Measurements from ENCODE around the gene AUTS2.

Gene AUTS2

DNA sequence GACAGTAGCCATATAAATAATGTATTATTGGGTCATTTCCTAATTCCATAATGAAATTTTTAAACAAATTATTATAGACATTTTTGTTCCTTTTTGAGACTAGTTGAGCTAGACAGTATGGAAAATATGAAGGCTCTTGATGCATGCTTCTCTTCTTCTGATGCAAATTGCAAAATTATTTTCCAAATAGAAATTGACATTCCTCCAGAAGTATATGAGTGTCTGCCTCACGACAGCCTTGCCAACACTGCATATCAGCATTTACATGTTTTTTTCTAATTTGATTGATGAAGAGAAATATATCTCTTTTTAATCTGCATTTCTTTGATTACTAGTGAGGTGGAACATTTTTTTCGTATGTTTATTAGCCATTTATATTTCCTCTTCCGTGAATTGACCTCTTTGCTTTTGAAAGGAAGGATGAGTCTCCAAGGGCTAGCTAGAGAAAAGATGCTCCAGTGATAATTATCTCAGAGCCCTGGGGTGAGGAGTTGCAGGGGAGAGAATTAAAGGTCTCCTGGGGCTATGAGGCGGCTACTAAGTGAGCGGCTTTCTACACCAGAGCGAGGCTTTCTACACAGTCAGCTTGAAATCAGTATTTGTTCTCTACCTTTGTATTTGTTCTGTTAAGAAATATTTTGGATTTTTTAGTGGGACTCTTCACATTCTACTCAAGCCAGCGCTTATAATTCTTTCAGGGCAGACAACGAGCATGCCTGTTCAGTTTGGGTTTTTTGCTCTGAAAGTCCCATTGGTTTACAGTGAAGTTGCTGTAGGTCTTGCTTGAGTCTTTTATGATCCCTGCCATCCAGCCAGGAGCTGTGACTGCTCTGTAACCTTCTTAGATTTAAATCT lies 821.5 kb downstream of the AUTS2 start:
- Histone ChIP-seq H3K9me2 (replicated peaks; ENCODE audit: insufficient read depth, low read length) (no peaks in the 10 kb centered on the region), H3K27me3 (ENCODE audit: low read length) (no peaks in the 10 kb centered on the region), H3K4me3 (ENCODE audit: insufficient read depth, low read length, poor library complexity, severe bottlenecking) (no peak overlapping the region), H3K4me2 (ENCODE audit: low read depth, low read length, poor library complexity, severe bottlenecking) (no peak overlapping the region), H3K27ac (ENCODE audit: low read depth, low read length) (no peak overlapping the region), H3K9me3 (ENCODE audit: insufficient read depth, low read length) (no peaks in the 10 kb centered on the region), H2AFZ (ENCODE audit: low read depth, low read length, severe bottlenecking) (no peak overlapping the region), H3K9ac (ENCODE audit: low read length) (no peak overlapping the region), H3K79me2 (ENCODE audit: insufficient read depth, low read length) (no peaks in the 10 kb centered on the region), H4K20me1 (ENCODE audit: low read depth, low read length) (no peaks in the 10 kb centered on the region), H3F3A (ENCODE audit: insufficient read depth) (no peaks in the 10 kb centered on the region), H3K36me3 (ENCODE audit: low read length) (no peaks in the 10 kb centered on the region)
- TF ChIP-seq, protein P1, sequence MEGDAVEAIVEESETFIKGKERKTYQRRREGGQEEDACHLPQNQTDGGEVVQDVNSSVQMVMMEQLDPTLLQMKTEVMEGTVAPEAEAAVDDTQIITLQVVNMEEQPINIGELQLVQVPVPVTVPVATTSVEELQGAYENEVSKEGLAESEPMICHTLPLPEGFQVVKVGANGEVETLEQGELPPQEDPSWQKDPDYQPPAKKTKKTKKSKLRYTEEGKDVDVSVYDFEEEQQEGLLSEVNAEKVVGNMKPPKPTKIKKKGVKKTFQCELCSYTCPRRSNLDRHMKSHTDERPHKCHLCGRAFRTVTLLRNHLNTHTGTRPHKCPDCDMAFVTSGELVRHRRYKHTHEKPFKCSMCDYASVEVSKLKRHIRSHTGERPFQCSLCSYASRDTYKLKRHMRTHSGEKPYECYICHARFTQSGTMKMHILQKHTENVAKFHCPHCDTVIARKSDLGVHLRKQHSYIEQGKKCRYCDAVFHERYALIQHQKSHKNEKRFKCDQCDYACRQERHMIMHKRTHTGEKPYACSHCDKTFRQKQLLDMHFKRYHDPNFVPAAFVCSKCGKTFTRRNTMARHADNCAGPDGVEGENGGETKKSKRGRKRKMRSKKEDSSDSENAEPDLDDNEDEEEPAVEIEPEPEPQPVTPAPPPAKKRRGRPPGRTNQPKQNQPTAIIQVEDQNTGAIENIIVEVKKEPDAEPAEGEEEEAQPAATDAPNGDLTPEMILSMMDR (IDR thresholded peaks at IDR 0.05; ENCODE audit: insufficient read depth, low read length, poor library complexity, severe bottlenecking) = no peak
- no peak for TF ChIP-seq EZH2phosphoT487 (conservative IDR thresholded peaks at IDR 0.05; ENCODE audit: low read length)

DNA sequence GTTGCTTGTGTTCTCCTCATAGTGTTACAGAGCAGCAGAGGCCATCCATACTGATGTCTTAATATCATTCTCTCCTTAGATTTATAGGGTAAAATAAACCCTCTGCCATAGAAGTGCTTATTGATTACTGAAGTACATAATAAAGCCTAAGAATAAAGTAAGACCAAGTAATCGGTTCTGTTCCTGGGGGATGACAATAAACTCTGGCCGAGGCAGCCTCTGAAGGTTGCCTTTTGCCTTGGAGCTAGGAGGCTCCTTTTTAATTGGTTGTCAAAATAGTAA lies 822.0 kb downstream of the AUTS2 start:
- H3K27ac ChIP-seq (ENCODE audit: low read depth, low read length) = no peak overlapping the region
- no peak overlapping the region for H2AFZ ChIP-seq (ENCODE audit: low read depth, low read length, severe bottlenecking)
- H3K36me3 ChIP-seq (ENCODE audit: low read length) = no peaks in the 10 kb centered on the region
- H3K9ac ChIP-seq (ENCODE audit: low read length) = no peak overlapping the region
- no peaks in the 10 kb centered on the region for H4K20me1 ChIP-seq (ENCODE audit: low read depth, low read length)
- no peak overlapping the region for H3K4me3 ChIP-seq (ENCODE audit: insufficient read depth, low read length, poor library complexity, severe bottlenecking)
- no peaks in the 10 kb centered on the region for H3K79me2 ChIP-seq (ENCODE audit: insufficient read depth, low read length)
- H3K9me3 ChIP-seq (ENCODE audit: insufficient read depth, low read length) = no peaks in the 10 kb centered on the region
- TF ChIP-seq, protein P1 (IDR thresholded peaks at IDR 0.05; ENCODE audit: insufficient read depth, low read length, poor library complexity, severe bottlenecking) = no peak
- TF ChIP-seq EZH2phosphoT487 (conservative IDR thresholded peaks at IDR 0.05; ENCODE audit: low read length) = no peak
- no peaks in the 10 kb centered on the region for H3F3A ChIP-seq (ENCODE audit: insufficient read depth)
- no peaks in the 10 kb centered on the region for H3K27me3 ChIP-seq (ENCODE audit: low read length)
- no peak overlapping the region for H3K4me2 ChIP-seq (ENCODE audit: low read depth, low read length, poor library complexity, severe bottlenecking)
- no peaks in the 10 kb centered on the region for H3K9me2 ChIP-seq (replicated peaks; ENCODE audit: insufficient read depth, low read length)

DNA sequence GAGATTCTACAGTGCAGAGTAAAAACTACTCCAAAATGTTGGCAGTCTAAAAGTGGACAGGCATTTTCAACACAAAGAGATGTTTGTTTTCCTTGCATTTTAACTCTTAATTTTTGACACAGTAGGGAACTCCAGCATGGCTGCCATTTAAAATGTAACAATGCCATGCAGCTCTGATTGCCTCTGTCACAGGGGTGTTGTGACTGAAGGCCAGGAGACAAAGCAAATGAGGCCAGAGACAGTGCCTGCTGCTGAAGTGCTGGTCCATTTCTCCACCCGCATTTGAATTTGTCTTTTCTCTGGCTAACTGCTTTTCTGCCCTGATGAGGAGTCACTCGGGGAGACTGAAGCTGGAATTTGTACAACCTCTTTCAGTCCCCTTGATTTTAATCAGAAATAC lies 823.0 kb downstream of the AUTS2 start:
- no peak overlapping the region for H3K9ac ChIP-seq (ENCODE audit: low read length)
- H3F3A ChIP-seq (ENCODE audit: insufficient read depth) = no peaks in the 10 kb centered on the region
- no peak overlapping the region for H2AFZ ChIP-seq (ENCODE audit: low read depth, low read length, severe bottlenecking)
- H3K9me2 ChIP-seq (replicated peaks; ENCODE audit: insufficient read depth, low read length) = no peaks in the 10 kb centered on the region
- H3K36me3 ChIP-seq (ENCODE audit: low read length) = no peaks in the 10 kb centered on the region
- TF ChIP-seq EZH2phosphoT487 (conservative IDR thresholded peaks at IDR 0.05; ENCODE audit: low read length) = no peak
- TF ChIP-seq, protein P1 (IDR thresholded peaks at IDR 0.05; ENCODE audit: insufficient read depth, low read length, poor library complexity, severe bottlenecking) = no peak
- H3K79me2 ChIP-seq (ENCODE audit: insufficient read depth, low read length) = no peaks in the 10 kb centered on the region
- no peak overlapping the region for H3K27ac ChIP-seq (ENCODE audit: low read depth, low read length)
- H4K20me1 ChIP-seq (ENCODE audit: low read depth, low read length) = no peaks in the 10 kb centered on the region
- no peaks in the 10 kb centered on the region for H3K27me3 ChIP-seq (ENCODE audit: low read length)
- H3K4me2 ChIP-seq (ENCODE audit: low read depth, low read length, poor library complexity, severe bottlenecking) = no peak overlapping the region
- no peaks in the 10 kb centered on the region for H3K9me3 ChIP-seq (ENCODE audit: insufficient read depth, low read length)
- H3K4me3 ChIP-seq (ENCODE audit: insufficient read depth, low read length, poor library complexity, severe bottlenecking) = no peak overlapping the region

Measured in SU-DHL-6 (cell line).